IPS-NIHi7 (cell line): Measurements from ENCODE around the gene CHD6.

Experiments
- DNase-seq: peaks from one replicate; pipeline ENCODE4 v3.0.0; 2012; ENCODE audit warnings: mixed read lengths; ENCODE audit errors: extremely low spot score

The CHD6 gene

GRCh38 chr20:41623625-41624375, 5.6 kb upstream of the CHD6 start:
- DNase-seq, result no peak

DNA sequence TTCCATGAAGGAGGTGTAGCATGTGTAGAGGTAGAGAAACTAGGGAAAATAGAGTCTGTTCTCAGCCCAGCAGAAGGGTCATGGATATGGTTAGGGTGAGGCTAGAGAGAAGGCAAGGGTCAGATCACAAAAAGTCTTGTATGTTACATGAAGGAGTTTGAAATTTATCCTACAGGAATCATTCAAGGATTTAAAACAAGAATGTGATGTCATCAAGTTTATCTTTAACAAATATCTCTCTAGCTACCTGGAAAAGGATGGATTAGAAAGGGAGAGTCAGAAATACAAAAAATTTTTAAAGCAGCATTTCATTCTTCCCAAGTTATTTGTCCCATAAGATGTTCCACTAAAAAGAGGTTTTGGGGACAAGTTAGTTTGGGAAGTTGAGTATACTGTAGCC, 4.4 kb upstream of the CHD6 start:
- DNase-seq, result no peak

- DNase-seq, result no peak
These were observed 3.8 kb upstream of the CHD6 start for GRCh38 chr20:41621971-41622370.

DNA sequence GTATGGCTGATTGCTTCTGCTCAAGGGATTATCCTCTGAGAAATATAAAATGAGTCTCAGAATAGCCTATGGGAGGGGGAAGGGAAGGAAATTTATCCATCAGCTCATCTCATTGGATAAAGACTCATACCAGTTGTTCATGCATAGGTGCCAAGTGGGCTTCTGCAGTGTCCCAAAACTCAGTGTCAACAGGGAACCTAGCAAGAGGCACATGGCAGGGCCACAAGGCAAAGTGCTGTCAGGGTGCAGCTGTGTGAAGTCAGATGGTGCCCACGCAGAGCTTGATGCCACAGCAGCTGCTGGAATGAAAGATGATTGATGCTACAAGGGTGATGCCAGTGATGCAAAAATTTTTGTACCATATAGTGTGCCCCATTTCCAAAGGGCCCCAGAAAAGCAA, 3.2 kb upstream of the CHD6 start:
- DNase-seq, result no peak

- no peak for DNase-seq
These were observed 1.4 kb upstream of the CHD6 start for GRCh38 chr20:41619360-41620100.

DNA sequence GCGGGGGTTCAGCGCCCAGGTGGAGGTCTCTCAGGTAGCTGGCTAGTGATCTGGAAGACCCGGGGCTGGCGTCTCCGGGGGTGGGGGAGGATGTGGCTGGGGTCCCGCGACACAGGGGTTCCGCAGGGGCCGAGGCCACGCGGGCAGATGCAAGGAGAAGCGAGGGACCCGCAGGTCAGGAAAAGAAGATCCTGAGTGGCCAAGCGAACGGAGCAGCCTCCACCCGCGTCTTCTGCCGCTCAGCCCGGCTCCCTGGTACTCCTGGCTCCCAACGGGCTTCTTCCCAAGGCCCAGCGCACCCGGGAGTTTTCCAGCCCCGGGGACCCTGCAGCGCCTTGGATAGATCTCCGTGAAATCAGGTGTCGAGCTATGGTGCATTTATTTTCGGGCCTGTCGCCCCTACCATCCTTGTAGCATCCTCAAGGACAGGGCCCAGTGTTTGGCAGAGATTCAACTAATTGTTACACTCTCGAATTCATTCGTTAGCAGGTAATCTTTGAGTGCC, 682 bp upstream of the CHD6 start:
- DNase-seq, result no peak

- no peak for DNase-seq
These were observed 897 bp downstream of the CHD6 start for GRCh38 chr20:41617059-41617901.

DNA sequence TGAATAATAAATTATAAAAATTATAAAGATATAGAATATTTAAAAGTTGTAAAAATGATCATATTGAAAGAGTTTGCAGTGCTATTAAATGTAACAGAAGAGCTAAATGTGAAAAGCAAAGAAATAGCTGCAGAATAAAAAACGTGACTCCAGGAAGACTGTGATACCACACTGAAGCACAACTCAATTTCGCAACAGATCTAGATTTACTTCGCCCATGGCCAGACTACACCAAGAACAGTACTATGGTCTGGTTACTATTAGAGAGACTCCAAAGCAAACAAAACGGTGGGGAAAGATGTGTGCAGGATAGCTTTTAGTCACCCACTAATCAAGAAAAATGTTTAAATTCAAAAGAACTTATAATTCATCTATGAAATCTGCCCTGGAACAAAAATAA, 1.9 kb downstream of the CHD6 start:
- DNase-seq, result no peak

DNA sequence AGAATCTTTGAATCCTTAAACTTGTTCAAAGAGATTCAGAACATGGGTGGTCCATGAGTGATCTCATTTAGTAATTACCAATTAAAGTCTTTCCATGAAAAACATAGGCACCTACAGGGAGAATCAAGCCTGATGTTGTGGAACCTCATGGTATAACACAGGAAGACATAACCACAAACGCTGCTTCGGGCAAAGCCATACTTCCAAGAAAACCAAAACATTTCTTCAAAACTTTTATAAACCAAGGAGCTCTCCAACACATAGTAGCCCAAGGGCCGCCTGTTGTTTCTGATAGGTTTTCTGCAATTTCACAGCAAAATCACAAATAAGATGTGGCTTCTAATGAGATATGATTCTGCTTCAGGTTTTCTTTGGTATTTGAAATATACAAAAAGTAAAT, 2.5 kb downstream of the CHD6 start:
- no peak for DNase-seq

DNA sequence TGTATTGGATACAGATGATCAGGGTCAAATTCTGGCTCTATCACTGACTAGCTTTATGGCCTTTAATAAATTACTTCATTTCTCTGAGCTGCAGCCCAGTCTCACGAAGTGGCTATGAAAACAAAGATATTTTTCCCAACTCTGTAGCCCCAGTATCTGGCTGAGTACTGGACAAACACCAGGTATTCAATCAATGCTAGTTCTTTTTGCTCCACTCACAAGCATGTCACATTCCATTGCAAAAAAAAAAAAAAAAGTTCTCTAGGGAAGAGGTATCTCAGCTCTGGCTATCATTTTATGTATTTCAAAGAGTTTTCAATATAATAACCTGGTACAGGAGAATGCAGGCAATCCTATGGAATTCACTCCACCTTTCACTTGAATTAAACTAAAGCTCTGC, 3.1 kb downstream of the CHD6 start:
- DNase-seq, result no peak

- no peak for DNase-seq
These were observed 4.9 kb downstream of the CHD6 start for GRCh38 chr20:41613321-41613720.

DNA sequence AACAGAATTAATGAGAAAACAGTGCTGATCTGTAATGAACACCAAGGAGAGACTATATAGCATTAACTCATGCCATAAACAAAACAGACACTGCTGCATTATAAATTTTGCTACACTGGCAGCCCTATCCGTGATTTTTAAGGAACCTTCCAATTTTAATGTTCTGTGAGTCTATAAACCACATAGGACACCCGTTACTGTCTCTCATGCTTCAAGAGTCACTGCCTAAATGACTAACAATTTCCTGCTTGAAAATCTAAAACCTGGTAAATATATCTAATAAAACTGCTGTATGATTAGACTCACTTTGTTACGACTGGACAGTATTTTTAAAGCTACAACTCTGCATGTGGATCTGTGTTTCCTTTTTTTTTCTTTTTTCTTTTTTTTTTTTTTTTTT, 8.7 kb downstream of the CHD6 start:
- DNase-seq, result no peak

- DNase-seq, result no peak
These were observed 9.6 kb downstream of the CHD6 start for GRCh38 chr20:41608606-41609005.

DNA sequence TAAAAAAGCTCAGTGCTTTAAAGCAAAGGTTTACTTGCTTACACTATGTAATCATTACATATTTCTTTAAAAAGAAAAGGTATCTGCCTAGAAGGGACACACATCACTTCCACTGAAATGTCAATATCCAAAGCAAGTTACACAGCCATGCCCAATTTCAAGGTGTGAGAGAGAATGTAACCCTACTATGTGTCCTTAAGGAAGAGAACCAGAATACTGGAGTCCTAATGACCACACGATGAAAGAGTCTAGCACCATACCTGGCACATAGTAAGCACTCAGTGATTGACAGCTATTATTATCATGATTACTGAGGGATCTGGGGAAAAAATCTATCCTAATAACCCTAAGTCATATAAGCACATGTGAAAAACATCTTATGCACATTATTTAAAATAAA, 10.4 kb downstream of the CHD6 start:
- DNase-seq, result no peak

DNA sequence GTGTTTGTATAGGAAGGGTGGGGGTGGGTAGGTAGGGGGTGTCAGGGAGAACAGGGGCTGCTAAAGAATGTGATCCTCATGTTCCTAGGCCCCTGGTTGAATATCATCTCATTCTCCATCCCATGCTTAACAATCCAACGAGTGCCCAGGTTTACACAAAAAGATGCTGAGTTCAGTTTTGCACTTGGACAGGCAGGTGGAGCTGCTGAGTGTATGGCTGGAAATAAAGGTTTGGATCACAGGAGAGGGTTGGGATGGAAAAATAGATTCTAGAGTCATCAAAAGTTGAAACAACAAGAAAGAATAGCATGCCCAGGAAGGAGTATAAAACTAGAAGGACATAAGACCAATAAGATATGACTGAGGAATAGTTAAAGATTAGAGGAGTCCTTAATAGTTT, 14.2 kb downstream of the CHD6 start:
- no peak for DNase-seq

DNA sequence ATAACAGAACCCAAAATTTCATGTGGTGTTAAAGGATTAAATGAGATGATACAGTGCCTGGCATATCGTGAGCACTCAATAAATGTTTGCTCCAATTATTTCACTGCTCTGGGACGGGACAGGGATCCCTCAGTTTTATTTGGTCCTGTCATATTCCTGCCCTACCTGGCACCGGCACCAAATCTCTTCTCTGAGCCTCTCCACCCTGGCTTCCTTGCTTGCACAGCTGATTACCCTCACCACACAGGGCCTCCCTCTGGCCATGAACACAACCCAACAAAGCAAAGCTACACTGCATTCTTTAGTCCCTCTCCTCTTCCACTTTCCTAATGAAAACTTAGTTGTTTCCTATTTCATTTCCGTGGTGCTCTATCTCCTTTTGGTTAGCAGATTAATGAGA, 16.4 kb downstream of the CHD6 start:
- DNase-seq, result no peak

GRCh38 chr20:41600926-41601631, 17.1 kb downstream of the CHD6 start:
- DNase-seq, result no peak

DNA sequence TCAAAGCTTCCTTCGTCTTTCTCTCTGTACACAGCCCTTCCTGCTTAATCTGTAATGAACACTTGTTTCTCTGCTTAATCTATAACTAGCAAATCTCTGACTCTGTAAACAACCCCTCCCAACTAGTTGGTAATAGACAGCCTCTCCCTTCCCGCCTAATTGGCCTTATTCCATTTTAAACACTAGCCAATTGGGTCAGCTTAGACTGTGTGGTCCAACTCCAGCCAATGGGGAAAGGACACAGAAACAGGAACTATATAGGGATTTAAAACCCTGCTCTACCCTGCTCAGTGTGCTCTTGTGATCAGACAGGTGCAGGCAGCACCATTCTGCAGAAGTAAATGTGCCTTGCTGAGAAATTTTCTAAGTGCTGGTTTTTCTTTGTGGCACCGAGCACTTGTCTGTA, 18.5 kb downstream of the CHD6 start:
- DNase-seq, result no peak

DNA sequence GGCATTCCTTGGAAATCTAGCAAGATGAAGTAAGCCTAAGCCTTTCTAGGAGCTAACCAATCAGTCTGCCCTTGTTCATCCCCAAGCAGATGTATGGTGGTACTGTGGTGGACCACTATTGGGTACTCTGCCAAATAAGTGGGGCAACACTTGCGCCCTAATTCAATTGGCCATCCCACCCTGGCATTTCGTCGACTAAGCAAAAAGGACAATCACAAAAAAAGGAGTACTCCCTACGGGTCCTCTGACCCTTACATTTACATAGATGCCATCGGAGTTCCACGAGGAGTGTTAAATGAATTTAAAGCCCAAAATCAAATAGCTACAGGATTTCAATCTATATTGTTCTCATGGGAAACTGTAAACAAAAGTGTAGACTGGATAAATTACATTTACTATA, 19.5 kb downstream of the CHD6 start:
- no peak for DNase-seq

DNA sequence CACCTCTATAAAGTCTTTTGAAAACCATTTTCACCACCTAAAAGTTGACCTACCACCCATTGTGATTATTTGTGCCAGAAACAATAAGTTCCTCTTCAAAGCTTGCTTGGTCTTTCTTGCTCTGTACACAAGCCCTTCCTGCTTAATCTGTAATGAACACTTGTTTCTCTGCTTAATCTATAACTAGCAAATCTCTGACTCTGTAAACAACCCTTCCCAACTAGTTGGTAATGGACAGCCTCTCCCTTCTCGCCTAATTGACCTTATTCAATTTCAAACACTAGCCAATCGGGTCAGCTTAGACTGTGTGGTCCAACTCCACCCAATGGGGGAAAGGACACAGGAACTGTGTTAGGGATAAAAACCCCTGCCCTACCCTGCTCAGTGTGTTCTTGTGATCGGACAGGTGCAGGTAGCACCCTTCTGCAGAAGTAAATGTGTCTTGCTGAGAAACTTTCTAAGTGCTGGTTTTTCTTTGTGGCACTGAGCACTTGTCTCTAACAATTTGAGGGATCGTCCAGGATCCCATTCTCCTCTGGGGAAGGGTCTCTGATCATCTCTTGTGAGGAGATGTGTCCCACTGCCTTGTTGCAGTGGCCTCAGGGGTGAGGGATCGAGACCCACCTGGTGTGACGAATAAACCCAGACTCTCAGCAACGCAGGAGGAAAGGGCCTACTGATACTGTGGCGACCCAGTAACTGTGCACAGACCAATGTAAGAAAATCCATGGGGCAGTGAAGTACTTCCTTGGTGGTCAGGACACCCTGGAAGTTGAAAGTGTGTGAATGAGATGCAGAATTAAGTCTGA, 23.5 kb downstream of the CHD6 start:
- DNase-seq, result no peak
